DOHH2 (cell line): ENCODE results near the gene PHF20.
"Not testable (repeated sequence)": the region's sequence is repeated elsewhere in the genome, so short reads cannot be mapped to it uniquely, and the experiment has no call there.

Experiments used
- CTCF ChIP-seq: fragments of 200-600 bp; sonication (generic); IDR thresholded peaks from one replicate; pipeline ENCODE4 v1.5.1; 2014; ENCODE audit warnings: antibody characterized with exemption, mild to moderate bottlenecking, low read depth, low read length; ENCODE audit not compliant: poor library complexity, severe bottlenecking
- EZH2phosphoT487 ChIP-seq: fragments of 200-600 bp; sonication (generic); IDR thresholded peaks from 2 replicates; pipeline ENCODE4 v1.6.1; 2017; ENCODE audit warnings: borderline replicate concordance, mild to moderate bottlenecking, antibody characterized with exemption, low read length, moderate library complexity, mixed read lengths

GRCh38 chr20:35764936-35765335 lies 6.9 kb upstream of the PHF20 start:
- not testable (repeated sequence) for TF ChIP-seq CTCF, EZH2phosphoT487
